ENCODE data around the gene ELF4. TPM values are rescaled to one million over a fixed set of nuclear protein-coding genes. Genes with fewer than 3 reads are reported as not detected.

The ELF4 gene
- total and polyA plus RNA-seq, 2 donors from 2014 or later, result 2.6 to 18.0 TPM

GRCh38 chrX:130066975-130067615 lies 43.2 kb downstream of the ELF4 start:
- no peak for DNase-seq
- no peak overlapping the region for H3K27ac ChIP-seq (ENCODE audit: low read depth in 2 of 2, low read length in 2 of 2)
- no peaks in the 10 kb centered on the region for H3K4me1 ChIP-seq (ENCODE audit: control insufficient read depth in 2 of 3, insufficient read depth in 2 of 3, low read depth in 1 of 3, low read length in 3 of 3)
- H3K4me3 ChIP-seq (ENCODE audit: low read length in 3 of 3), result no peak overlapping the region
- no peak for FAIRE-seq
- no peaks in the 10 kb centered on the region for H3K9me3 ChIP-seq (ENCODE audit: control insufficient read depth in 2 of 3, insufficient read depth in 1 of 3, low read length in 3 of 3)
- H3K9ac ChIP-seq (ENCODE audit: low read length in 3 of 3), result no peak overlapping the region
- intact Hi-C loops (cut with DNase I), result no loop called here
- TF ChIP-seq CTCF (IDR thresholded peaks at IDR 0.05; ENCODE audit: borderline replicate concordance, extremely low read depth, insufficient read depth), result no peak
- H3K27me3 ChIP-seq (ENCODE audit: control insufficient read depth, insufficient read depth, low read length), result no peaks in the 10 kb centered on the region
- no peaks in the 10 kb centered on the region for H3K36me3 ChIP-seq (ENCODE audit: control insufficient read depth in 2 of 3, insufficient read depth in 3 of 3, low read length in 3 of 3)

- Histone ChIP-seq H3K4me1 (ENCODE audit: control insufficient read depth in 2 of 3, insufficient read depth in 2 of 3, low read depth in 1 of 3, low read length in 3 of 3) (peaks cover 0 to 5% (median 3%) of the 10 kb centered on the region in 3 donors), H3K9me3 (ENCODE audit: control insufficient read depth in 2 of 3, insufficient read depth in 1 of 3, low read length in 3 of 3) (no peaks in the 10 kb centered on the region), H3K9ac (ENCODE audit: low read length in 3 of 3) (no peak overlapping the region), H3K27me3 (ENCODE audit: control insufficient read depth, insufficient read depth, low read length) (no peaks in the 10 kb centered on the region), H3K36me3 (ENCODE audit: control insufficient read depth in 2 of 3, insufficient read depth in 3 of 3, low read length in 3 of 3) (no peaks in the 10 kb centered on the region), H3K27ac (ENCODE audit: low read depth in 2 of 2, low read length in 2 of 2) (no peak overlapping the region), H3K4me3 (ENCODE audit: low read length in 3 of 3) (peak overlapping the region in 2 of 3 donors; percentile 36 to 41)
- peak; percentile 73 for TF ChIP-seq CTCF (IDR thresholded peaks at IDR 0.05; ENCODE audit: borderline replicate concordance, extremely low read depth, insufficient read depth)
- peak; percentile 81 to 91 (median 85) for DNase-seq
- no peak for FAIRE-seq
- intact Hi-C loops (cut with DNase I), result no loop called here
Observed at GRCh38 chrX:130060122-130061069, 49.9 kb downstream of the ELF4 start.

GRCh38 chrX:130058652-130059051 lies 51.6 kb downstream of the ELF4 start:
- intact Hi-C loops (cut with DNase I), result no loop called here
- Histone ChIP-seq H3K9ac (ENCODE audit: low read length in 3 of 3) (no peak overlapping the region), H3K4me1 (ENCODE audit: control insufficient read depth in 2 of 3, insufficient read depth in 2 of 3, low read depth in 1 of 3, low read length in 3 of 3) (peaks cover 0 to 5% (median 3%) of the 10 kb centered on the region in 3 donors), H3K36me3 (ENCODE audit: control insufficient read depth in 2 of 3, insufficient read depth in 3 of 3, low read length in 3 of 3) (no peaks in the 10 kb centered on the region), H3K27ac (ENCODE audit: low read depth in 2 of 2, low read length in 2 of 2) (no peak overlapping the region), H3K4me3 (ENCODE audit: low read length in 3 of 3) (no peak overlapping the region), H3K27me3 (ENCODE audit: control insufficient read depth, insufficient read depth, low read length) (no peaks in the 10 kb centered on the region), H3K9me3 (ENCODE audit: control insufficient read depth in 2 of 3, insufficient read depth in 1 of 3, low read length in 3 of 3) (no peaks in the 10 kb centered on the region)
- TF ChIP-seq CTCF (IDR thresholded peaks at IDR 0.05; ENCODE audit: borderline replicate concordance, extremely low read depth, insufficient read depth), result no peak
- DNase-seq (no peak), FAIRE-seq (no peak)
